ENCODE results near the gene SLC37A3.
A peak's percentile ranks its signal among the peaks of the same experiment; 100 is the strongest.

DNA sequence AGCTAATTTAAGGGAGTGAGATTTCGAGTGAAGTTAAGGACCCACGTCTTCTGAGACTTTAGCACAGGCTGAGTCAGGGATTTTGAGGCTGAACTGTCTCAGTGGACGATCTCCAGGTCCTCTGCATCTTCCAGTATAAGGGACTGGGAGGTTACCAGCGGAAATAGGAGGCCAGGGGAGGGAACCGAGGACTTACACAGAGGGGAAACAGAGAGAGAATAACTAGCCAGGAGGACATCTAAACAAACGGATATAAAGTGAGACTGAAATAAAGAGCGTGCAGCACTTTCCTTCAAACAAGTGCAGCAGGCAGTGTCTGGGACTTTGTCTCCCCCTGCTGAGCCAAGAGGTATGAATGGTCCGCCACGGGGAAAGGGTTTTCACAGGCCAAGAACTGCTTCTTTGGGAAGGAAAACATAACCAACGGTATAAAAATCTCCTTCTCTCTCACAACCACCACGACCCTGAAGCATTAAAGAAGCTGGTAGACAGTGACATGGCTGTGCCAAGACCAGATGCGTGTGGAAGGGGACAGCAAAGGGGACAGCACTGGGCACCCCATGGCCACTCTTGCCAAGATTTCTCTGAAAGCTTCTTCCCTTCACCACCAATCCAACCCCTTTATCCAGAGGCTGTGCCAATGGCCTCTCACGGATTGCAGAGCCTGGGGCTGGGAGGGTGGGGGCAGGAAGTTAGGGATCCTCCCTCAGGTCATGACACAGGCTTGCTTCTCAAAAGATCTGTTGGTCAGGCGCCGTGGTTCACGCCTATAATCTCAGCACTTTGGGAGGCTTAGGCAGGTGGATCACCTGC is 72.0 kb downstream of the SLC37A3 start:
- TF ChIP-seq, protein P1, sequence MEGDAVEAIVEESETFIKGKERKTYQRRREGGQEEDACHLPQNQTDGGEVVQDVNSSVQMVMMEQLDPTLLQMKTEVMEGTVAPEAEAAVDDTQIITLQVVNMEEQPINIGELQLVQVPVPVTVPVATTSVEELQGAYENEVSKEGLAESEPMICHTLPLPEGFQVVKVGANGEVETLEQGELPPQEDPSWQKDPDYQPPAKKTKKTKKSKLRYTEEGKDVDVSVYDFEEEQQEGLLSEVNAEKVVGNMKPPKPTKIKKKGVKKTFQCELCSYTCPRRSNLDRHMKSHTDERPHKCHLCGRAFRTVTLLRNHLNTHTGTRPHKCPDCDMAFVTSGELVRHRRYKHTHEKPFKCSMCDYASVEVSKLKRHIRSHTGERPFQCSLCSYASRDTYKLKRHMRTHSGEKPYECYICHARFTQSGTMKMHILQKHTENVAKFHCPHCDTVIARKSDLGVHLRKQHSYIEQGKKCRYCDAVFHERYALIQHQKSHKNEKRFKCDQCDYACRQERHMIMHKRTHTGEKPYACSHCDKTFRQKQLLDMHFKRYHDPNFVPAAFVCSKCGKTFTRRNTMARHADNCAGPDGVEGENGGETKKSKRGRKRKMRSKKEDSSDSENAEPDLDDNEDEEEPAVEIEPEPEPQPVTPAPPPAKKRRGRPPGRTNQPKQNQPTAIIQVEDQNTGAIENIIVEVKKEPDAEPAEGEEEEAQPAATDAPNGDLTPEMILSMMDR (conservative IDR thresholded peaks at IDR 0.05; ENCODE audit: low read length) = peak; percentile 79
- no peak for TF ChIP-seq EZH2phosphoT487 (IDR thresholded peaks at IDR 0.05; ENCODE audit: borderline replicate concordance, low read depth, low read length)
